HG02970 (cell line): ENCODE data around the gene SLC25A4.

Experiments used
- ATAC-seq: cut with Tn5 transposase; IDR thresholded peaks from one replicate; pipeline ENCODE4 v1.9.1; 2021; ENCODE audit warnings: mild to moderate bottlenecking, moderate library complexity, moderate number of reproducible peaks; ENCODE audit not compliant: unreplicated experiment, low FRiP score

SLC25A4 gene

DNA sequence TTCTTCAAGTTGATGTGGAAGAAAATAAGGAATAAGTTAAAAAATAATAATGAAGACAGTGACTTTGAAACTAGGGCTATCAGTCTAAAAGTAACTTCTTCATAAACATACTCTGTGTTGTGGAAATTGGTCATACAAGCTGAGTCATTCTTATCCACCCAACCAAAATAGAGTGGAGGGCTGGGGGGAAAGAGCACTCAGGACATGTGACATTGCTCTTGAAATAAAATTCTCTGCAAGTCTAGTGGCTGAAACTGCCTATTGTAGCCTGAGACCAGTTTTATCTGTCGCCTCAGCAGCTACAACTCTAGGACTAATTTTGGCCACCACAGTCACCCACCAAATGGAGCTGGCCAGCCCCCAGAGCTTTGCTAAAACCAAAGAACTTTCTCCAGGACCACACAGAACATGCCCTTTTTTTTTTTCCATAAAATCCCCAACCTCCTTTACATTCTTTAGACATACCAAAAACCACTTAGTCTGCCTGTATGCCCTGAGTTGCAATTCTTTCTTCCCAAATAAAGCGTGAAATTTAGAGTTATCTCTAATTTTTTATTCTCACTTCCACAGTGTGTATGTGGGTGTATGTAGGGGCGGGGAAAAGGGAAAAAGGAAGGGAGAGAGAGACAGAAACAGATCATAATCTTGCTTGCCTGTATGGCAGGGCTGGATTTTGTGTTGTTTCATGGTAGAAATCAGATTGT lies 23.0 kb upstream of the SLC25A4 start:
- ATAC-seq: no peak

- ATAC-seq: no peak
Measured at GRCh38 chr4:185120631-185120946, 22.5 kb upstream of the SLC25A4 start.

DNA sequence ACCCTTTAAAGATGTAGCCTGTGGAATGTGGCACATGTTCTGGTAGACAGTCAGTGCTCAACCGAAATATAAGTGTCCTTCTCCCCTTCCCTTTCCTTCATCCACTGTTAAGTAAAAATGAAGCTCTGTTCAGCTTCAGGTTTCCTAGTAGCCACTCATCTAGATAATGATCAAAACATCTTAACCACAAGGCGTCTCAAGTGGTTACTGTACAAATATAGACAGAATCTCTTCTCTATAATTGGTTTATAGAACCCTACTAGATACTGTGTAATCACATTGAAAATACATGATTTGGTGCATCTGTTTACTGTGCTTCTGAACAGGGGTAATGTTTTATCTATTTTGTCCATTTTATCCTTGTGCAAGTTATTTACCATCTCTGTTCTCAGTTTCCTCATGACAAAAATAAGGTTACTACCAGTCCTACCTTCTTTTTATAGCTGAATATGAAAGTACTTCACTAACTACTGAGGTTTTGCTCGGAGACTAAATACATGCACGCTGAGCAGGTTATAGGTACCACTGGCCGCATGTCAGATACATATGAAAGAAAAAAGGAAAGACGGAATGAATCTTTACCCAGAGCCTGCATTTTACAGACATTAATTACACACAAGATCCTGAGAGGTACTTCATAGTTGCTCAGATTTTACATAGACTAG lies 20.3 kb upstream of the SLC25A4 start:
- ATAC-seq: no peak

GRCh38 chr4:185124006-185124405 lies 19.1 kb upstream of the SLC25A4 start:
- ATAC-seq: no peak

DNA sequence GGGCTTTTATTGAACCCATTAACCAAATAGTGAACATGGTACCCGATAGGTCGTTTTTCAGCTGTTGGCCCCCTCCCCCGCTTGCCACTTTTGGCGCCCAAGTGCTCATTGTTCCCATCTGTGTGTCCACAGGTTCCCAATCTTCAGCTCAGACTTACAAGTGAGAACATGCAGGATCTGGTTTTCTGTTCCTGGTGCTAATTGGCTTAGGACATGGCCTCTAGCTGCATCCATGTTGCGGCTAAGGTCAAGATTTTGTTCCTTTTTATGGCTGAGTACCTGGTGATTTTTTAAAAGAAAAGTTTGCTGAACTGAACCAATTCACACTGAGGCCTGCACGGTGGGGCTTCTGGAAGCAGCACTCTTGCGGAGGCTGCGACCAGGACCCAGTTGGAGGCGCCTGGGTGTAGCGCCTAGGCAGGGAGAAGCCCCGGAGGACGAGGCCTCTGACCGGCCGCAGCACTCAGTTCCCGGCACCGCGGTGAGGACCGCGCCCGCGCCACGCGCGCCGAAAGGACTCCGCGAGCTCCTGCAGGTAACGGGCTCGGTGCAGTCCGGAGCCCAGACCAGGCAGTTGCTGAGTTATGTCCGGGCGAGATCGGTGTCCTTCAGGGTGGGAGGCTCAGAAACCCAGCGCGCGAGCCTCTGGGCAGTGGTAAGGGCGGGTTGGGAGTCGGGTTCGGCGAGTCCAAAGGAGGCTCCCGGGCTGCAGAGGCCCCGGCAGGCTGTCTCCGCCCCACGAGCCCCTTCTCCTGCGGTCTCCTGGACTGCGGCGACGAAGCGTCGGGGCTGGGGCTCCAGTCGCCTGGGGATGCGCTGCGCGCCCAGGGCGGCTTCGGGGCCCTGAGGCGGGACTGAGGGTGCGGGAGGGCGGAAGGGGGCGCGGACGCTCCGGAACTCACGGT lies 15.8 kb upstream of the SLC25A4 start:
- no peak for ATAC-seq

GRCh38 chr4:185128272-185129119 lies 14.6 kb upstream of the SLC25A4 start:
- ATAC-seq: no peak

DNA sequence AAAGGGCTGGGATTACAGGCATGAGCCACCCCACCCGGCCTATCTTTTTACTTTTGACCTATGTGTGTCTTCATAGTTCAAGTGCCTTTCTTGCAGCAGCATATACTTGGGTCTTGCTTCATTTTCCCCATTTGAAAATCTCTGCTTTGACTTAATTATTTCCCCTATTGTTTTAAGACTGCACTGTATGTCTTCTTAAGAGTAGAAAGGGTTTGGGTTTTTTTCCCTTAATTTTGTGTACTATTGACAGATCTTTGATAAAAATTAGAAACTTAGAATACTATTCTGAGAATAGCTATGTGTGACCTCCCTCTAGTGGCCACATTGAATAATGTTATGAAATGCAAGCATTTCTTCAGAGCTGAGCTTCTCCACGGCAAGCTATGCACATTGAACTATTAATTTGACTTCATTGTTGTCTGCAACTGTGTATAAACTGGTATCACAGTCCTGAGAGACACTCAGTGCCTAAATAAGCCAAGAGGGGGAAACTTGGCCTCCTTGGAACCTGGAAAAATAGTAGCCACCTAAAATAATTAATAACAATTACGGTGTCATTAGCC lies 8.7 kb upstream of the SLC25A4 start:
- ATAC-seq: no peak

DNA sequence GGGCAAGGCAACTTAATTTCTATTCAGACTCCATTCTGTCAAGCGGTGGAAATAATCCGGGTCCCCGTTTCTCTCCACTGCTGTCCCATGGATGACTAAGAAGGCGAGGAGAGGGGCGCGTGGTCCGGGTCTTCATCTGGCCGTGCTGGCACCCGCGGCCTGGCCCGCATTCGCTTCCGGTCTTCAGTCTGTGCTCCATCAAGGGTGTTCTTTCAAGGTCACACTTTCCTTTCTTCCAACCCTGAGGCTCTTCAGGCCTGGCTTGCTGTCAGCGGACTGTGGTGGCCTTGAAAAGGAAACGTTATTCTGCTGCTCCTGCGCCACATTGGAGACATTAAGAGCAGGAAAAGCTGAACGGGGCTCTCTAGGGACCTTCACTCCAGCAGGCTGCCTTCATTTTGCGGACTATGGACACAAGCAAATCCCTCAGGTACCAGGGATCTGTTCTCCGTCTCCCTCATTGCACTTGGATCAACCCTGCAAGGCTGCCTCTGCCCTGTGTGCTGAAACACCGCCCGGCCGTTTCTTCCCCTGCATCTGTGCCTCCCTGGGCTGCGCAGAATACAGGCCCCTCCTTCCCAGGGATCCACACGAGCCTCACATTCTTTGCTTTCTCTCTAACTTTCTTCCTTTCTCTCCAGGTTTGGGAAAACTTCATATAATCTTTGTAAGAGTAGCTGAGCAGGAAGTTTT lies 5.7 kb upstream of the SLC25A4 start:
- no peak for ATAC-seq

GRCh38 chr4:185138161-185138560 lies 4.9 kb upstream of the SLC25A4 start:
- no peak for ATAC-seq

DNA sequence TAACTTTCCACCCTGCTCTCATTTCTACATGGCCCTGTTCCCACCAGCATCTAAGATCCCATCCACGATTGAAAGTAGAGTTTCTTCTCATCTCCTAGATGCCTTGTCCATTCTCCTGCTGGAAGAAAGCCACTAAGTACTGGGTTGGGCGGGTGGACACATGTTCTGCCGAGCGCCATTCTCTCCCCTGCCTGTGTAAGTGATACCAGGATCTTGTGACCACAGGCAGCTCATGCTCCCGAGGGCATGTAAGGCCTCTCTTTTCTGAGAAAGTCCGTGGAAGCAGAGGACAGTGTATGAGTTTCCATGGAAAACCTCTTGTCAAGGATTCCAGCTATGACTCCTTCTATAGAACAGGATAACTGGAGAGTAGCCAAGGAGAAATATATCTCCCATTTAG lies 3.3 kb upstream of the SLC25A4 start:
- no peak for ATAC-seq

- ATAC-seq: no peak
Measured at GRCh38 chr4:185141777-185142176, 1.3 kb upstream of the SLC25A4 start.

- no peak for ATAC-seq
Measured at GRCh38 chr4:185142564-185142911, 528 bp upstream of the SLC25A4 start.

DNA sequence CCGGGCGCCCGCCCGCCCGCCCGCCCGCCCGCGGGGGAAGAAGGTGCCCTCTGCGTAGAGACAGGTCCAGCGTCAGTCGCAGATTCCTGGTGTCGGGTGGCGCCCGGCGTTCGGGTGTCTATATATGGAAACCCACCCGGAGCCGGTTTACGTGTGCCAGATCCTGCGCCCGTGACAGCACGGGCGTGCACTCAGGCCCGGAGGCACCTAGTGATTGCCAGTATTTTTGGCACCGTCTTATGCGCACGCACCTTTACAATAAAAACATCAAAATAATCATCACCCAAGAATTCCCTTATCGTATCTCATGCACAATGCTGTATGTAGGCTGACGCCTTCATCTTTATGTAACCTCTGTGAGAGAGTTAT lies 519 bp downstream of the SLC25A4 start:
- ATAC-seq: peak; percentile 30

- no peak for ATAC-seq
Measured at GRCh38 chr4:185144601-185145240, 1.7 kb downstream of the SLC25A4 start.

DNA sequence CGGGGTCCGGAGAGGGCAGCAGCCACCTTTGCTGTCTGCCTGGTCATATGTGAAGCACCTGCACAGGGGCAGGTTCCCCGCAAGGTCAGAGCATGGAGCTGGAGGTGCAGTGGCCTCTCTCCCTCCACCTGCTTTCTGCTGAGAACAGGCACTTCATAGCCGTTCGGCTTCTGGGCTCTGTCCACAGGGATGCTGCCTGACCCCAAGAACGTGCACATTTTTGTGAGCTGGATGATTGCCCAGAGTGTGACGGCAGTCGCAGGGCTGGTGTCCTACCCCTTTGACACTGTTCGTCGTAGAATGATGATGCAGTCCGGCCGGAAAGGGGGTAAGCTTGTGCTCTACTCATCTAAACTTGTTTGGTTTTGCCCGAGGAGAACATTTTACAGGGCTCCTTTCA lies 2.5 kb downstream of the SLC25A4 start:
- ATAC-seq: no peak

- no peak for ATAC-seq
Measured at GRCh38 chr4:185149392-185149791, 6.3 kb downstream of the SLC25A4 start.

DNA sequence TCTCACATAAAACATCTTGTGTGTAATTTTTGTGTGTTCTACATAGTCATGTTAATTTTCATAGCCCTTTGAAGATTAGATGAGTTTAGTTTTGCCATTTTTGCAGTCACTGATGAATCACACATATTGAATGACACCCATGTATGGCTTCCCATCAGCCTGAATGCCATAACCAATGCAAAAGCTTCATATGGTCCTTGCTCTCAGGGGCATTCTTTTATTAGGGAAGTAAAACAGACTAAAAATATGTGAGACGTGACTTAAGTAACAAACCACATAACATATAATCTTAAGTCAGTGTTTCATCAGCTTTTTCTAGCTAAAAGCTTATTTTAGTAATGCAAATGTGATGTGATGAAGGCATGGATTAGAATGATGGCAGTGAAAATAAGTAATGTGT lies 8.2 kb downstream of the SLC25A4 start:
- ATAC-seq: no peak

DNA sequence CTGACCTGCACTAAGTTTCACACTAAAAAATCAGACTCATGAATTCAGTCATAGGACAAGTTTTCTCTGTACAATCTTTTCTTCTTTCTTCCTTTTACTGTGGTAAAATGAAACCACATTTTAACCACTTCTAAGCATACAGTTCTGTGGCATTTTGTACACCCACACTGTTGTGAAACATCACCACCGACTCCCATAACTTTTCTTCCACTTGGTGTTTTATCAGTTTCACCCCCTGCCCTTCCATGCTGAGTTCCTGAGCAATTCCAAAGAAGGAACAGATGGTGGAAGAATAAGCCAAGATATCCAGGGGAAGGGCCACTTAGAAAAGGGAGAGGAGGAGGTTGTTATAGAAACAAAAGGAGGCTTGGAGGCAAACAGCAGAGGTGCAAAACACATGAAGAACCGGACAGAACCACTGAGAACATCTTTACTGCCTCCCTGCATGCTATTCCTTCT lies 22.6 kb downstream of the SLC25A4 start:
- ATAC-seq: no peak

GRCh38 chr4:185167234-185167633 lies 24.2 kb downstream of the SLC25A4 start:
- no peak for ATAC-seq
